ENCODE data around the gene CDH15.
"Not testable (repeated sequence)": the region's sequence is repeated elsewhere in the genome, so short reads cannot be mapped to it uniquely, and the experiment has no call there.

Gene CDH15

GRCh38 chr16:89188471-89189357, 17.2 kb downstream of the CDH15 start:
- DNase-seq = not testable (repeated sequence)

DNA sequence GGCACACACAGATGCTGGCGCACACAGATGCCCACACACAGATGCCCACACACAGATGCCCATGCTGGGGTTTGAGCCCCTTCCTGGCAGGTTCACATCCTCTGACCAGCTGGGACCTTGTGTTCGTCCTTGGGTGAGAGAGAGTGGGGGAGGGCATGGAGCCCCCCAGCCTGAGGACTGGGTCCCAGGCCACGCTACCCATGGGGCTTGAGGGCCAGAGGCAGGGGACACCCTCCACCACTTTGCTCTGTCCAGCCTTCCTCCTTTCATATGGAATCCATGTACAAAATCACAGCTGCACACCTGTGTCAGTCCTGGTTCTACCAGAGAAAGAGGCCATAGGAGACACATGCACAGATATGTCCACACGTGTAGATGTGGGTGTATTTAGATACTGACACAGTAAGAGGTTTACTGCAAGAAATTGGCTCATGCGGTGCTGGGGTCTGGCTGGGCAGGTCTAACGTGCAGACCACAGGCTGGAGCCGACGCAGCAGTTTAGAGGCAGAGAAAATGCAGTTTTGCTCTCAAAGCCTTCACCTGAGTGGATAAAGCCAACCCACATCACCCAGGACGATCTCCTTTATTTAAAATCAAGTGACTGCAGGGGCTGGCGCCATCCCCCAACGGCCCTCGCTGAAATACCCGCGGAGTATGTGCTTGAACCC, 17.9 kb downstream of the CDH15 start:
- no peak for DNase-seq

DNA sequence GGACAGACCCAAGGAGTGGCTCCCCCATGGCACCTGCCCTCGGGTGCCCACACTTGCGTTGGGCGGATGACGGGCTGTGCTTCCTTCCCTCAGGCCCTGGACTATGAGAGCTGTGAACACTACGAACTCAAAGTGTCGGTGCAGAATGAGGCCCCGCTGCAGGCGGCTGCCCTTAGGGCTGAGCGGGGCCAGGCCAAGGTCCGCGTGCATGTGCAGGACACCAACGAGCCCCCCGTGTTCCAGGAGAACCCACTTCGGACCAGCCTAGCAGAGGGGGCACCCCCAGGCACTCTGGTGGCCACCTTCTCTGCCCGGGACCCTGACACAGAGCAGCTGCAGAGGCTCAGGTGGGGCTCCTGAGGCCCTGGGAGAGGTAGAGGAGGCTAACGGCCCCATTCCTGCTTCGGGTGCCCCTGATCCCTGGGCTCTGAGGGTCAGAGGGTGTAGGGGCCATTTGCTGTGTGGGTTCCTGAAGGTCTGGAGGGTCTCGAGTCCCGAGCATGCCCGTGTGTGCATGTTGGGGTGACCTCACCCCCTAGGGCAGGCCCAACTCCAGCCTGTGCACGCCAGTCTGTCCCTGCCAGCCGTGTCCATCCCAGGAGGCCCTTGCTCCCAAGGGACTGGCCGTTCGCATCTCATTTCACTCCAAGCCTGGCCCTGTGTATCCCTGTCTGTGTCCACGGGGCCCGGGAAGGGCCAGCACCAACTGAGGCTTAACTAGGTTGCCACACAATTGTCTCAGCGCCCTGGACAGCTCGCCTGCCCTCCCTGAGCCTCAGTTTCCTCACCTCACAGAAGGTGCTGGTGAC, 18.8 kb downstream of the CDH15 start:
- no peak for DNase-seq

- no peak for DNase-seq
These were observed 19.7 kb downstream of the CDH15 start for GRCh38 chr16:89191033-89191900.

DNA sequence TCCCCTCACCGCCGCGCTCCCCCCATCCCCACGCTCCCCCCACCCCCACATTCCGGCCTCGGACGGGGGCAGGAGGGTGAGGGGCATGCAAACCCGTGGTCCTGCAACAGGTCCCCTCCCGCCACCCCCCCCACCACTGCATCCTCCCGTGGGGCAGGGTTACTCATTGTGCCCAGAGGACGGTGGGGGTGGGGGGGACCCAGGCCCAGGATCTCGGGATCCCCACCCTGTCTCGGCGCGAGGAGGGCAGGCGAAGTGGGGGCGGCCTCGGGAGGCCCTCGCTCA, 20.3 kb downstream of the CDH15 start:
- DNase-seq = no peak

- DNase-seq = peak; percentile 76
These were observed 20.8 kb downstream of the CDH15 start for GRCh38 chr16:89192186-89192955.

DNA sequence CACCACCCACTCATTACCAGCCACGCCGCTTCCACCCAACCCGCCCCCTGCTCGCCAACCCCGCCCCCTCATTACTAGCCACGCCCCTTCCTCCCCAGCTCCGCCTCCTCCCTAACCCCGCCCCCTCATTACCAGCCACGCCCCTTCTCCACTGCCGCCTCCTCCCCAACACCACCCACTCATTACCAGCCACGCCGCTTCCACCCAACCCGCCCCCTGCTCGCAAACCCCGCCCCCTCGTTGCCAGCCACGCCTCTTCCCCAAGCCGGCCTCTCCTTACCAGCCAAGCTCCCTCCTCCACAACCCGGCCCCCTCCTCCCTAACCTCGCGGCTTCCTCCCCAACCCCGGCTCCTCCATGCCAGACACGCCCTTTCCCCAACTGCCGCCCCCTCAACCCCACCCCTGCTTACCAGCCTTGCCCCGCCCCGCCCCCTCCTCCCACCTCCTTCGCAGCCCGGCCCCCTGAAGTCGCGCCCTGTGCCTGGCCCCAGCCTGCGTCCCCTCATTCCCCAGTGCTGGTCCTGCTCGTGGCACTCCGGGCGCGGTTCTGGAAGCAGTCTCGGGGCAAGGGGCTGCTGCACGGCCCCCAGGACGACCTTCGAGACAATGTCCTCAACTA, 21.5 kb downstream of the CDH15 start:
- peak; percentile 24 for DNase-seq

GRCh38 chr16:89193576-89194293, 22.2 kb downstream of the CDH15 start:
- DNase-seq = peak; percentile 25

GRCh38 chr16:89194340-89195311, 23.1 kb downstream of the CDH15 start:
- DNase-seq = no peak

- DNase-seq = no peak
These were observed 24.1 kb downstream of the CDH15 start for GRCh38 chr16:89195521-89196171.

DNA sequence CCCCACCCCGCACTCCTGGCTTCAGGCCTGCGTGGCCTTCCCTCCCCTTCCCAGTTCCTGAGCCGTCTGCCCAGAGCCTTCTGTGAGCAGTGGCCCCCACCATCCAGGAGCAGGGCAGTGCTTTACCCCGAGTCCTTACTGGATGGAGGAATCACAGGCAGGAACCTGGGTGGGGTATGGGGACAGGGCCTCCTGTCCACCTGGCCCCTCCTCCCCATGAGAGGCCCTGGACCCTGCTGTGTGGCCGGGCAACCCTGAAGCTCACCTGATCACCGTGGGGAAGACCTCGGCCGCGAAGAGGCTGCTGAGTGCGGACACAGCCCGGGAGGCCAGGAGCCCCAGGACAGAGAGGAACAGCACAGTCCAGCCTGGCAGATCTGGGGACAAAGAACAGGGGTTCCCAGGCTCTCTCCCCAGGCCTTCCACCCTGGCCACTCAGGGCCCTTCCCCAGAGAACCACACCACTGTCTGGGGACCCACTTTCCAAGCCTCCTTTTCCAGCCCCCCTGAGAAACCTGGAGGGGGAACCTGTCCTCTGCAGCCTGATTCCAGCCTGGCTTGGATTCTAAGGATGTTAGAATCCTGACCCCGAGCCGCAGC, 25.6 kb downstream of the CDH15 start:
- no peak for DNase-seq

- no peak for DNase-seq
These were observed 26.3 kb downstream of the CDH15 start for GRCh38 chr16:89197633-89198416.

- no peak for DNase-seq
These were observed 27.1 kb downstream of the CDH15 start for GRCh38 chr16:89198417-89199240.

- no peak for DNase-seq
These were observed 27.9 kb downstream of the CDH15 start for GRCh38 chr16:89199241-89200123.

GRCh38 chr16:89200124-89200849, 28.7 kb downstream of the CDH15 start, which contains the start of gene SLC22A31:
TSS of gene SLC22A31 (minus strand) at chr16:89200537. CDS start at chr16:89200501, 36 bp downstream.
- no peak for DNase-seq
